Dermis blood vessel endothelial cell (primary cell): ENCODE data around the gene THYN1. TPM values are rescaled to one million over a fixed set of nuclear protein-coding genes. Genes with fewer than 3 reads are reported as not detected.
"Not testable (repeated sequence)": the region's sequence is repeated elsewhere in the genome, so short reads cannot be mapped to it uniquely, and the experiment has no call there.

ENCODE experiments used
- DNase-seq: peaks from one replicate; pipeline ENCODE4 v3.0.0; 2010
- total RNA-seq: library from RNA; depleted of rRNA; stranded (reverse); fragments of >200 nt; gene quantifications from 2 replicates; pipeline ENCODE4 v1.2.3, GENCODE V29; 2014

THYN1 gene
- total RNA-seq, 1 donor from 2014 or later: 58.7 TPM

DNA sequence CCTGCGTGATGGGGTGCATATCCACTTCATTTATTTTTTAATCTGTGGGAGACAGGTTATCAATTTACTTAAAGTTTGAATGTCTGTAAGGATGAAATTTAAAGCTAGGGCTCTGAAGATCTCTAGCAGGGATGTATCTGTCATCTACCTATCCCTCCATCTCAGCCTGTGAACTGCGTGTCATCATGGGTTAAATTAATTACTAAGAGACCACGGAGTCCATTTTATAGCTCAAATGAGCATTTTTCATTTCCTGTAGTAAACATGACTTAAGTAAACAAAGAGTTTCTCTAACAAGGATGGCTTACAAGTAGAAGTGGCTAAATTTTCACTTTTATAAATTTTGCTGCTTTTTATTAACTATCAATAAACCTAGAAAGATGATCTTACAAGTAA, 20.2 kb upstream of the THYN1 start:
- DNase-seq: no peak

DNA sequence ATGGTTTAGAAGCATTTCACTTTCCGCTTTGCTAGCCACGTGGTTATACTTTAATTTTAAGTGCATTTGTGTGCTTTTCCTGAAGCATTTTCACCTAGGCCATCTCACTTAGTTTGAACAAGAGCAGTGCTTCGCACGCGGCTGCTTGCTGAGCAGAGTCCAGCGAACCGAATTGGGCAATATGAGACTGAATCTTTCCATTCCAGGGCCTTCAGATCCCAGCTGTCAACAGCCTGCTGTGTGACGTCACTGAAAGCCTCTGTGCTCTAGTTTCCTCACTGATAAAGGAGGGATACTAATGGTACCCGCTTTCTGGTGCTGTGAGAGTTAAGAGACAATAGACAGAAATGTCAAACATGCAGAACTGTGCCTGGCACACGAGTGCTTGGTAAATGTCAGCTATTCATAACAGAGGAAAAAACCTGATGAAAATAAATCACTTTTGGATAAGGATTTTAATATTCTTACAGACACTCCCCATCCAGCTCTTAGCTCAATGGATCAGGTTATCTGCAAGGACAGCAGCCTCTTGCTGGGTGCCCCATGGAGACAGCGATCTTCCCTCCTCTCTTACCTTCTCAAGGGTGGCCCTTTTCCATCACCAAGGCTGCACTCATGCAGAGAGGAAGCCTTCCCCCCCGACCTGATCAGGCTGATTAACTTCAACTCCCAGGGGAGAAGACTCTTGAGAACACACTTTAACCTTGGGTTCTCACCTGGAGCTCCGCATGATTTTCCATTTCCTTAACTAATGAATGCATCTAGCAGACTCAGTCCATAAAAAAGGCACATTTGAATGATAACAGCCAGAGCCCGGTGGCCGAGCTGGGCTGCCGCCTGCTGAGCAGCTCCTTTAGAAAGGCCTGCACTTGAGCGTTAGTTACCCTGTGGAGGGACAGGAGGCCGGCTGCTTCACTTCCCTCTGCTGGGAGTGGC, 19.5 kb upstream of the THYN1 start:
- DNase-seq: no peak

GRCh38 chr11:134271978-134272377, 18.8 kb upstream of the THYN1 start:
- no peak for DNase-seq

DNA sequence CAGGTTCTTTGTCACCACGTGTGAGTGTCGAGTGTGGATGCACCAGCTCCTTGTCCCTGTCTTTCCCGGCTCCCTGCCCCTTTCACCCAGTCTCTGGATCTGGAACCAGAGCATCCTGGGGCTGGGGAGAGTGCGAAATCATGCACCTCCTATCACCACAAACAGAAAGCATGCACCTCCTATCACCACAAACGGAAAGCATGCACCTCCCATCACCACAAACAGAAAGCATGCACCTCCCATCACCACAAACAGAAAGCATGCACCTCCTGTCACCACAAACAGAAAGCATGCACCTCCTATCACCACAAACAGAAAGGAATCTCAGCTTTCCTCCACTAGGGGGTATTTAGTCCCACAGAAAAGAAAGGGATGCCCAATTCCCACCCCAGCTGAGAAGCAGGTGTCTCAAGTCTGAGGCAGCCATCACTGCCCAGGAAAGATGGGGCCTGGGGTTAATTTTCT, 17.1 kb upstream of the THYN1 start:
- DNase-seq: no peak

- DNase-seq: no peak
Observed at GRCh38 chr11:134267966-134268365, 14.8 kb upstream of the THYN1 start.

GRCh38 chr11:134267461-134267860, 14.3 kb upstream of the THYN1 start:
- DNase-seq: no peak

- DNase-seq: no peak
Observed at GRCh38 chr11:134266841-134267251, 13.7 kb upstream of the THYN1 start.

GRCh38 chr11:134266440-134266839, 13.3 kb upstream of the THYN1 start:
- no peak for DNase-seq

DNA sequence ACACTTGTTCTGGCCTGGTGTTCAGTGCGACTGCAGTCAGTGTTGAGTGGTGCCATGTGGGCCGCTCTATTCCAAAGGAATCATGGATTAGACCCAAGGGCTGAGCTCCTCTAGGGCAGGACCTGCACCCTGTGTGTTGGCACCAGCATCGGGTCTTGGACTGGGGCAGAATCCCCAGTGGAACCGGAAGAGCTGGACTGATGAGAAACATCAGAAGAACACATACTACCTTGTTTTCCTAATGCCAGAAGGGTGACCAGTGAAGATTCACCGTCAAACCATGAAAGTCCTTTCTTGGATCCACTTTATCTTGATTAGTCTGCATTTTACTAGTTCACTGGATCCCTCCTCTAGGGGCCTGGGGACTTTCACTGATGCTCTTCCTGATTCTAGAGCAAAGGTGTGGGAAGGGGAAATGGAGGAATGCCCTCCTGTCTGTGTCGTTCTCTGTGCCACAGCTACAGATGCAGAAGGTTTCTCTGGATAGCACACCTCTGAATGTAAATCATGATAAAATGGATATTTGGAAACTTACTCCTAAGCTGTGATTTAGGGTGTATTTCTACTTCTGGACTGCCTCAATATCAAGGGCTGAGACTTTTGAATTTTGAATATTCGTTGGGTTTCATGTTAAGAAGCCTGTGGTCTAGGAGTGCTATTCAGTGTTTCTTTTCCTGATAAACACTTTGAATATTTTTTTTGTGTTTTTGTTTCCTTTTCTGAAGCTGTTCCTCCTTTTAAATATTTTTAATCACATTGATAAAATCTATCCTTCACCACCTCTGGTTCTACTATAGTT, 12.0 kb upstream of the THYN1 start:
- no peak for DNase-seq

- DNase-seq: peak; percentile 46
Observed at GRCh38 chr11:134261626-134262488, 8.7 kb upstream of the THYN1 start.

GRCh38 chr11:134260983-134261382, 7.8 kb upstream of the THYN1 start:
- no peak for DNase-seq

DNA sequence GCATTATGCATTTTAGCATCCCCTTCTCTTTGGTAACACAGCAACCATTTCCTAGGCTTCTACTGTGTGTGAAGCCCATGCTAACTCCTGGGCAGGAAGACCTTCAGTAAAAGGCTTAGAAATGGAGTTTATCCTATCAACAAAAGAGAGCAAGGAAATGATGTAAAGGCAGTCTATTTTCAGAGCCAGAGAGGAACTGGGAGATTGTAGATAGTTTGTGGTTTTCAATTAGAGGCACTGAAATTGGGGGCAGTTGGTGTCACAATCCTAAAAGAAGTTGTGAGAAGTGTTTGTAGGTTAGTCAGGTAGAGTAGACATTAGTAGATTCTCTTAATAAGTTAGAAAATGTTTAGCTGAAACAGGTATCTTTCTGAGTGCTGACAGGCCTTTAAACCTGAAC, 7.4 kb upstream of the THYN1 start:
- no peak for DNase-seq

DNA sequence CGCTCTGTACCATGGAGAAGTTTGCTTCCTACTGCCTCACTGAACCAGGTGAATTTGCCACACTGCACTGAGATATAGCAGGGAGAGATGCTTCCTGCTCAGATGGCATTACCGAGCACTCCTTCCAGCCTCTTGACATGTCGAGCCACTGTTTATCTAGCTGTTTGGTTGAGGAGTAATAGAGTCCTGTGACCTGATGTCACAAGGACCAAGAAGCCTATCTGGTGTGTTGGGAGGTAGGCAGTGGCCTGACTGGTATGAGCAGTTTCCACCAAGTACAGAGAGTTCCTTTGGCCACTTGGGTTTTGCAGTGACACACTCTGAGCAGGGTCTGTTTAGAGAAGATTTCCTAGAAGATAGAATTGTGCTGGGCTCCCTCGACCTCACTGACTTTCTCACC, 5.4 kb upstream of the THYN1 start:
- DNase-seq: no peak

DNA sequence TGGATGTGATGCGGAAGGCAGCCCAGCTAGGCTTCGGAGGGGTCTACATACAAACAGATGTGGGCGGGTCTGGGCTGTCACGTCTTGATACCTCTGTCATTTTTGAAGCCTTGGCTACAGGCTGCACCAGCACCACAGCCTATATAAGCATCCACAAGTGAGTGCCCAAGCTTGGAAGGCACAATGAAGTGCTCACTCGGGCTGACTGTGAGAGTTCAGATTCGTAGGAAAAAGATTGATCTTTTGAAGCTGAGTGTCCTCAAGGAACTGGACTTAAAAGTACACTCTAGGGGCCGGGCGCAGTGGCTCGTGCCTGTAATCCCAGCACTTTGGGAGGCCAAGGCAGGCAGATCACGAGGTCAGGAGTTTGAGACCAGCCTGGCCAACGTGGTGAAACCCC, 3.9 kb upstream of the THYN1 start:
- no peak for DNase-seq

DNA sequence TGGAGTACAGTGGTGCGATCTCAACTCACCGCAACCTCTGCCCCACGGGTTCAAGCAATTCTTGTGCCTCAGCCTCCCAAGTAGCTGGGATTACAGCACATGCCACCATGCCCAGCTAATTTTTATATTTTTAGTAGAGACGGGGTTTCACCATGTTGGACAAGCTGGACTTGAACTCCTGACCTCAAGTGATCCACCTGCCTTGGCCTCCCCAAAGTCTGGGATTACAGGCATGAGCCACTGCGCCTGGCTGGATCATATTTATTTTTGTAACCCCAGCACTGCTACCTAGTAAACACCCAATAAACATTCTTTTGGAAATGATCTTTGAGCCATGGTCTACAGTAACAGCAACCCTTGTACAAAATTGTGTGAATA, 2.0 kb upstream of the THYN1 start:
- not testable (repeated sequence) for DNase-seq

DNA sequence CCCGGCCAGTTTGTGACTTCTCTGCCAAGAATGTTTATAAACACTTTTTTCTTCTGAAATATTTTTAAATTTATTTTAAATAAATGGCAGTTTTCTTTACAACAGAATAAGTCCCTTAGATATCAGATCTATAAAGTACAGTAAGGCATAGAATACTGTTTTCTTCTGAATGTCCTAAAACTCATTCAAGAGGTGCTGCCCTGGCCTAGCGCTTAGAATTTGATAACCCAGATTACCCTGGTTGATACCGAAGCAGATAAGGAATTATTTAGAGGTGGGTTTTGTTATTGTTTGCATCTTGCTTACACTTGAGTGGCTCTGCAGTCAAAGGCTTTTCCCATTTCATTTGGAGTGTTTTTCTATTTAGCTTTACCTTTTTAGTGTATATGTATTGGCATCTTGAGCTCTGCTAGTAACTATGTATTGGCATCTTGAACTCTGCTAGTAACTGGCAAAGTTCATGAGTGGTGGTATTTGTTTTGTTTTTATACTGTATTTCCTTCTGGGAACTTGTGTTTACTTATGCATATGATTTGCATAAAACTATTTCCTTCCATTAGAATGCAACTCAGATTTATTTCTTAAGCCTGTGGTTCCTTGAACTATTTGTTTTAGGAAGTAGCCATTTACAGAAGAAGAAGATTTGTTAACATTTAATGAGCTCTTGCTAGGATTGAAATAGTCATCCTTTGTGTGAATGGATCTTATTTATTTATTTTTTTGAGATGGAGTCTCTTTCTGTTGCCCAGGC, 1.5 kb upstream of the THYN1 start:
- no peak for DNase-seq

DNA sequence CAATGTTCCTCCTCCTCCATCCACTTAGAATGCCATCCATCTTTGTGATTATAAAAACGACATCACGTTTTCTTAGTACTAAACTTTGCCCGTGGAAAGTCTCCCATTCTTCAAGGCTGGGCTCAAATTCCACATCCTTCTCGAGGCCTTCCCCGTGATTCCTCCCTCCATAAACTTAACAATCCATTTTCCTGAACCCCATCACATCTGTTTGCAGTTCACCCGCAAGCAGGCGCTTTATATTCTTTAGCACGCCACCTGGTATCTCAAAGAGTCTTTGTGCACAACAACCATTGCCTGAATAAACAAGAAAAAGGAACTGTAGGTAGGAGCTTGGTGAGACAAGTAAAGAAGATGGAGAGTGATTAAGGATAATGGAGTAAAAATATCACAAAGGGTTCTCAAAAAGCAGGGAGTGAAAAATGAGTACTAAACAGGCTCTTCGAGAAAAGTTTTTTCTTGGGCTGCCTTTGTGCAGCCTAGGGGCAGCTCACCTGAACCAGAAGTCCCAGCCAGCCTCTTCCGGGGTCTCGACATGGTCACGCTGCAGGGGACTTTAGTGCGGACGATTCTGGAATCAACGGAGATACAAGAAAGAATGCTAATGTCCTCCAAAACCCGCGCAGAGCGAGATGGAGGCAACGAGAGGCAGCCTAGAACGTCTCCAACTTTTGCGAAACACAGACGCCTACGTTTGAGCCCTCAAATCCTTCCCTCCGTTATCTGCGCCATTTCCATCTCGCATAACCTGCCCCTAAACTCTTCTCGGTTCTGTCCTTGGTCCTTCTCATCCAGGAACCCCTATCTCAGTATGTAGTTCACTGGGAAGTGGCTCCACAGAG, 585 bp downstream of the THYN1 start:
- no peak for DNase-seq

GRCh38 chr11:134250675-134251074, 2.5 kb downstream of the THYN1 start:
- no peak for DNase-seq

GRCh38 chr11:134250246-134250645, 2.9 kb downstream of the THYN1 start:
- DNase-seq: no peak

DNA sequence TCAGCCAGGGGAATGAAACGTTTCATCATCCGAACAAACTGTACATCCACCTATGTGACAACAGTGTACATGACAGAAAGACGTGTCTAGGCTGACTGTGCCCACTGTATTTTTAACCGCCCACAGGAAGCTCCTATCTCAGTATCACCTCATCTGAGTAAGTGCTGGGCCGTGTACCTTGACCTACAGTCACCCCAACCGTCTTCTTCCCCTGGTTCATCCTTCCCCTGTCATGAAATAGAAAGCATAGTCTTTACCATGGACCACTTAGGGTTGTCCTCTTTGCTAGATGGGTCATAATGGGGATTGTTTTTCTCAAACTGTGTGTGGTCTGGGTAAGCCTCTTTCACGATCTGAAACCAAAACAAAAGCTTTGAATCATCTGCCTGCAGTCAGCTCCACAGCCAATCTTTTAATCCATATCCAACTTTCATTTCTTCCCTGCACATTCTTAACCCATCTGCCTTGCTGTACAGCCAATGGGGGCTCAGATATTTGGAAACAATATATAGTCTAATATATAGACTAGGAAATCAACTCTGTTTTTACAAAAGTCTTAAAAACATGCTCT, 4.2 kb downstream of the THYN1 start:
- DNase-seq: no peak

GRCh38 chr11:134246678-134247077, 6.5 kb downstream of the THYN1 start:
- no peak for DNase-seq
